Esophagus squamous epithelium (tissue), 4 donors: ENCODE data around the gene SLC26A11.
"Not testable (repeated sequence)": the region's sequence is repeated elsewhere in the genome, so short reads cannot be mapped to it uniquely, and the experiment has no call there.

ENCODE experiments used
- POLR2A ChIP-seq, 4 donors: fragments of 450-650 bp; IDR thresholded peaks; one replicate each; pipeline ENCODE4 v1.6.1; 2017; ENCODE audit warnings: antibody characterized with exemption in 4 of 4, mild to moderate bottlenecking in 4 of 4, moderate library complexity in 3 of 4
- TF ChIP-seq, protein P1 (sequence below), 6 experiments: fragments of 450-650 bp in 4 of 6; fragments of 200-600 bp in 2 of 6; sonication (generic) in 2 of 6; IDR thresholded peaks; one replicate each; pipeline ENCODE4 v1.5.1; 2016 to 2019; ENCODE audit warnings: antibody characterized with exemption in 6 of 6, mild to moderate bottlenecking in 4 of 6, moderate library complexity in 4 of 6

DNA sequence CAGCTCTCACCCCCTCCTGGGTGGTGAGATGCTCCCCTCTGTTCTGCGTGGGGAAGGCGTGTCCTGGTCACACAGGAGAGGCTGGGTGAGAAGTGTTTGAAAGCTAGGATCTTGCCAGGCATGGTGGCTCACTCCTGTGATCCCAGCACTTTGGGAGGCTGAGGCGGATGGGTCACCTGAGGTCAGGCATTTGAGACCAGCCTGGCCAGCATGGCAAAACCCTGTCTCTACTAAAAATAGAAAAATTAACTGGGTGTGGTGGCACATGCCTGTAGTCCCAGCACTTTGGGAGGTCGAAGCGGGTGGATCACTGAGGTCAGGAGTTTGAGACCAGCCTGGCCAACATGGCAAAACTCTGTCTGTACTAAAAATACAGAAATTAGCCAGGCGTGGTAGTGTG is 24.2 kb downstream of the SLC26A11 start:
- TF ChIP-seq, protein P1, sequence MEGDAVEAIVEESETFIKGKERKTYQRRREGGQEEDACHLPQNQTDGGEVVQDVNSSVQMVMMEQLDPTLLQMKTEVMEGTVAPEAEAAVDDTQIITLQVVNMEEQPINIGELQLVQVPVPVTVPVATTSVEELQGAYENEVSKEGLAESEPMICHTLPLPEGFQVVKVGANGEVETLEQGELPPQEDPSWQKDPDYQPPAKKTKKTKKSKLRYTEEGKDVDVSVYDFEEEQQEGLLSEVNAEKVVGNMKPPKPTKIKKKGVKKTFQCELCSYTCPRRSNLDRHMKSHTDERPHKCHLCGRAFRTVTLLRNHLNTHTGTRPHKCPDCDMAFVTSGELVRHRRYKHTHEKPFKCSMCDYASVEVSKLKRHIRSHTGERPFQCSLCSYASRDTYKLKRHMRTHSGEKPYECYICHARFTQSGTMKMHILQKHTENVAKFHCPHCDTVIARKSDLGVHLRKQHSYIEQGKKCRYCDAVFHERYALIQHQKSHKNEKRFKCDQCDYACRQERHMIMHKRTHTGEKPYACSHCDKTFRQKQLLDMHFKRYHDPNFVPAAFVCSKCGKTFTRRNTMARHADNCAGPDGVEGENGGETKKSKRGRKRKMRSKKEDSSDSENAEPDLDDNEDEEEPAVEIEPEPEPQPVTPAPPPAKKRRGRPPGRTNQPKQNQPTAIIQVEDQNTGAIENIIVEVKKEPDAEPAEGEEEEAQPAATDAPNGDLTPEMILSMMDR (IDR thresholded peaks at IDR 0.05), result not testable (repeated sequence)
- not testable (repeated sequence) for TF ChIP-seq POLR2A (IDR thresholded peaks at IDR 0.05)
